NOMO-1 treated with dmso at 0.1 percent for 144 hours (cell line): Measurements from ENCODE around the gene TFAM.
"Not testable (repeated sequence)": the region's sequence is repeated elsewhere in the genome, so short reads cannot be mapped to it uniquely, and the experiment has no call there.

Source experiments
- DNase-seq: peaks from one replicate; lab custom pipeline; 2025; ENCODE audit not compliant: unreplicated experiment; lab: John Stamatoyannopoulos, UW

The TFAM gene

GRCh38 chr10:58372607-58373441 is 12.4 kb upstream of the TFAM start:
- DNase-seq = no peak

DNA sequence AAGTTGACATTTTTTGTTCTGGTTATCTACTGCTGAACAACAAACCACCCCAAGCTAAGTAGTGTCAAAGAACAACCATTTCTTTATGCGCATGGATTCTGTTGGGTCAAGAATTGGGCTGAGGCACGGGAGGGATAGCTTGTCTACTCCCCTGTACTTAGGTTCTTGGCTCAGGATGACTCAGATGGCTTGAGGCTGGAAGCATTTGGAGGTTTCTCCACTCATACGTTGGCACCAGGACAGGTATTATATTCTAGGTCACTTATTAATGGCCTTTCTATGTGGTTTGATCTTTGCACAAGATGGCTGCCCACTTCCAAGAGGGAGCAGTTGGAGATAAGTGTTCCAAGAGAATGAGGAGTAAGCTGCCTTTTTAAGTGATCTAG is 11.8 kb upstream of the TFAM start:
- DNase-seq = no peak

DNA sequence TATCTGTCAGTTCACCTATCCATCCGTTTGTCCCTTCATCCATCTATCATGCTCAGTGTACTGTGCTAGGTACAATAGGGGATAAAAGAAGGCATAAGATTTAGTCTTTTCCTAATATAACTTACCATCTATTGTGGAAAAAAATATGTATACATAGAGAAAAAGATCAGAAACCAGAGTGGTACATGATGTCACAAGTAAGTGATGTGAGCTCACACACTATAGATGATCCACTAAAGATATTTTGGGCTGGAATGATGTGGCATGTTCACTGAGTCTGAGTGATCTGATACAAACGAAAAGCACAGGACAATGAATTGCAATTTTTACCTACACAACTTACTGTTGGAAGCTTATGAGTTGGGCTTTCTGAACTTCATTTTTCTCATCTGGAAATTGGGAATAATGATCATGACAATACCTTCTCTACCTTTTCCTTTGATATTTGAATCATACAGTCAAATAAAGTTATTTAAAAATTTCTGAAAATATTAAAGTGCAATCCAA is 2.7 kb upstream of the TFAM start:
- DNase-seq = no peak

GRCh38 chr10:58384095-58384494 is 1.1 kb upstream of the TFAM start:
- DNase-seq = peak; percentile 67

GRCh38 chr10:58384544-58384998 is 639 bp upstream of the TFAM start:
- DNase-seq = no peak

DNA sequence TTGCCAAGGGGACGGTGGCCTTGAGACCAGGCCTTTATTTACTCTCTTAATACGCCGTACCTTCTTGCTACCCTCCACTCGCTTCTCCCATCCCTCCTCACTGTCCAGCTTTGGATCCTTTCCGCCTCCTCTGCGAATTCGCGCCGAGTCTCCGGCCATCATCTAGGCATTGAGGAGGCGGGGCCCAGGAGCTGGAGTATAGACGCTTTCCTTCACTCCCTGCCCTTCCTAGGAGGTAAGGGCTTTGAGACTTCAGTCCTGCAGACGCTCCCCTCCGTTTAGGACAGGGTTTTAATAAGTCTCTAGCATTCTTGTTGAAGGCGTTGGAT is 538 bp downstream of the TFAM start:
- DNase-seq = no peak

- DNase-seq = no peak
Observed at GRCh38 chr10:58389024-58389423, 3.8 kb downstream of the TFAM start.

- no peak for DNase-seq
Observed at GRCh38 chr10:58393317-58393716, 8.1 kb downstream of the TFAM start.

- DNase-seq = no peak
Observed at GRCh38 chr10:58394471-58394870, 9.3 kb downstream of the TFAM start.

DNA sequence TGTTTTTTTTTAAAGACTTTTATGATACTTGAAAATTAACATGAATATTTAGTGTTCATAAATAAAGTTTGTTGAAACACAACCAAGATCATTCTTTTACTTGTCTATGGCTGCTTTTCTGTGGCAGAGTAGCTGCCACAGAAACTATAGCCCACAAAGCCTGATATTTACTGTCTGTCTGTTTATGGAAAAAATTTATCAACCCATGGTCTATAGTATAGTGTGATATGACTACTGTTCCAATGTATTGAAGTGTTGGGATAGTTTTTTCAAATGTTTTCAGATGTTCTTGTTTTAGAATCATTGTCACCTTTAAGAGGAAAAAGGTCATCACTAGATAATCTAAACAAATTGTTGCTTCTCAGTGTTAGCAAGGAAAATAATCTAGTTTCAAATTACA is 10.8 kb downstream of the TFAM start:
- DNase-seq = no peak

- no peak for DNase-seq
Observed at GRCh38 chr10:58397830-58398229, 12.6 kb downstream of the TFAM start.

DNA sequence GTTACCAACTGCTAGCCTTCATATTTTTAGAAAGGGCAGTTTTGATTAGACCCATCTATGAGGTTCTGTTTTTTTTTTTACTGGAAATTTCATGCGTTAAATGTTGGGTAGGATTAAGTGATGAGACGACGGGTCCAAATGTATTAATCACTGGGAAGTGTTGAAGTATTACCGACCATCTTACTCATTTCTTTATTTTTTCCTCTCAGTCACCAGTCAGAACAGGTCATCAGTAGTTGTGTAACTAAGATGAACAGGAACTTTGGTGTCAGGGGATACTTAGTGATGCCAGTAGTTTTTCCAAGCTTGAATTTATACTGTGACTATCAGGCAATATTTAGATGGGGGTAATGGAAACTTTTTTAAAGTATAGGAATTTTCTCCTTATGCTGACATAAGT is 14.2 kb downstream of the TFAM start:
- DNase-seq = no peak

GRCh38 chr10:58400609-58401008 is 15.4 kb downstream of the TFAM start:
- DNase-seq = no peak

- DNase-seq = no peak
Observed at GRCh38 chr10:58404001-58404400, 18.8 kb downstream of the TFAM start.

- no peak for DNase-seq
Observed at GRCh38 chr10:58409956-58410610, 24.9 kb downstream of the TFAM start.

DNA sequence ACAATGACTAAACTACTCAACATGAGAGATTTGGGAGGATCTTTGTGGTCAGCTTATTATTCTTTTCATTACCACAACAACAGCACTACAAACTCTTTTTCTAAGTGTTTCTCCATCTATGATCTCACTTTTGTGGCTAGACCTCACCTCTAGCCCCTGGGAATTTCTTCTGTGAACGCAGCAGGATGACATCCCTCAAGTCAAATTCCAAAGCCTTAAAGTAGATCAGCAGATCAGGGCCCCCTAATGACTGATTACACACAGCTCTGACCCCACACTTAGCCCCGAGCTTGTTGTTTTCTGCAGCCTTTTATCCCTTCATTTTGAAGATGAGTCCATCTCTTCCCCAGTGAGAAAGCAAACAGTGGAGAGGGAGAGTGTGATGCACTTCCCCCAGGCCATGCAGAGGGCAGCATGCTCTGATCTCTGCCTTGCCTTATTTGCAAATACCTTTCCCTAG is 27.3 kb downstream of the TFAM start:
- no peak for DNase-seq

DNA sequence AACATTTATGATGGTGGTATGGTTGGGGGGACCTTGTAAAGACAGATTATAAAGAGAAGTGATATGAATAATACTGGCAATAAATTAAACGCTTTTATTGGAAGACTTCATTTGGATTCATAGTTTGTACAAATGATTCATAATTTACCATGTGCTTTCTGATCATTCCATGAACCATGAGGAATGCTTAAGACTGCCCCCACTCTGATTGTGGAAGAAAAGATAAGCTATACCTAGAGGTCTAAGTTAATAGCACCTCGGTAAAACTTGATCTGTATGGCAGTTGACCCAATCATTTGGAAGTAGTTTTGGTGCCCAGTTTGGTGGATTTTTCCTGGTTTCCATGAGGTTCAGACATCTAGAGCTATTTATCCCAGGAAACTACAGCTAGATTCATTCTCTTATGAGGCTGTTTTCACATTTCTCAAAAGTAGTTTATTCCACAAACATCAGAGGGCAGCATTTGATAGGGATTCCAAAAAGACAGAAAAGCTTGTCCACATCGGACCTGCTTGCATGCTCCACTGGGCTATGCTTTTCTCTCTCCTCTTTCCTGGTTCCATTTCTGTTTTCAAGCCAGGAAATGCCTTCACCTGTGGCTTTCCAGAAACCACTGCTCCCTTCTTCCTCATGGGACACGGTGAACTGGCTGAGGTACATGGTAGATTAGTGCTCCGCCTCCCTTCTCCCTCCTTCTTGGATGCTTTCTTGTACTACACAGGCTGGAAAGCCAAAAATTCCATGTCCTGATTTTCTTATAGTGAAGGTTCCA is 29.2 kb downstream of the TFAM start:
- no peak for DNase-seq

- DNase-seq = no peak
Observed at GRCh38 chr10:58415757-58416156, 30.5 kb downstream of the TFAM start.

DNA sequence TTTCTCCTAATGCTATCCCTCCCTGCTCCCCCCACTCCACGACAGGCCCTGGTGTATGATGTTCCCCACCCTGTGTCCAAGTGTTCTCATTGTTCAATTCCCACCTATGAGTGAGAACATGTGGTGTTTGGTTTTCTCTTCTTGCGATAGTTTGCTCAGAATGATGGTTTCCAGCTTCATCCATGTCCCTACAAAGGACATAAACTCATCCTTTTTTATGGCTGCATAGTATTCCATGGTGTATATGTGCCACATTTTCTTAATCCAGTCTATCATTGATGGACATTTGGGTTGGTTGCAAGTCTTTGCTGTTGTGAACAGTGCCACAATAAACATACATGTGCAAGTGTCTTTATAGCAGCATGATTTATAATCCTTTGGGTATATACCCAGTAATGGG is 32.7 kb downstream of the TFAM start:
- DNase-seq = not testable (repeated sequence)

- DNase-seq = no peak
Observed at GRCh38 chr10:58424176-58424575, 39.0 kb downstream of the TFAM start.

- DNase-seq = not testable (repeated sequence)
Observed at GRCh38 chr10:58428436-58428835, 43.2 kb downstream of the TFAM start.

DNA sequence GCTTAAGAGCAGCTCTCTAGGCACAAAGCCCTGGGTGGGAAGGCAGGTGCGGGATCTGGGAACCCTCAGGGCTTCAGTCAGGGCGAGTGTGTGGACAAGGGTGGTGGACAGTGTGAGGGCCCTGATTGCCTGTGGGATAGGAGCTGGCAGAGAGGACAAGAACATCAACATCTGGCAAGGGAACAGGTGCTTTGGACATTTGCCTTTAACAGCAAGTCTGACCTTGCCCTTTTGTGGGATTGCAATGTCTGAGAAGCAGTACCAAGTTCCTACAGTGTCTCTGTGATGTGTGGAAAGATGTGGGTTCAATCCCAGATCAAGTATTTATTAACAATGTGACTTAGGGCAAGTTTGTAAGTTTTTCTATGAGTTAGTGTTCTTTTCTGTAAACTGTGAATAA is 46.7 kb downstream of the TFAM start:
- DNase-seq = no peak
